Esophagus squamous epithelium (tissue), 4 donors: Measurements from ENCODE around the gene GPR176.

ENCODE experiments used
- CTCF ChIP-seq, 6 experiments: fragments of 450-650 bp in 4 of 6; fragments of 200-600 bp in 2 of 6; sonication (generic) in 2 of 6; IDR thresholded peaks; one replicate each; pipeline ENCODE4 v1.5.1; 2016 to 2019; ENCODE audit warnings: antibody characterized with exemption in 6 of 6, mild to moderate bottlenecking in 4 of 6, moderate library complexity in 4 of 6
- POLR2A ChIP-seq, 4 donors: fragments of 450-650 bp; IDR thresholded peaks; one replicate each; pipeline ENCODE4 v1.6.1; 2017; ENCODE audit warnings: antibody characterized with exemption in 4 of 4, mild to moderate bottlenecking in 4 of 4, moderate library complexity in 3 of 4

GRCh38 chr15:39908186-39908585, 11.9 kb downstream of the GPR176 start:
- no peak for TF ChIP-seq POLR2A (IDR thresholded peaks at IDR 0.05)
- TF ChIP-seq CTCF (IDR thresholded peaks at IDR 0.05): no peak
